Caco-2 (cell line): ENCODE results near the gene EEPD1. TPM values are rescaled to one million over a fixed set of nuclear protein-coding genes. Genes with fewer than 3 reads are reported as not detected.

Experiments
- BruUV-seq: library from RNA; stranded (reverse); fragments of 400-500 nt; replicated peaks from 2 replicates; lab custom pipeline; 2021; lab: Mats Ljungman, UMichigan
- CTCF ChIA-PET: fragments of 300-600 bp; sonication (Branson Sonifier 250); formaldehyde crosslinking; loops from one replicate; lab custom pipeline; 2022; ENCODE audit warnings: antibody characterized with exemption; lab: Charles Lee
- POLR2A ChIA-PET: fragments of 300-600 bp; sonication (Branson Sonifier 250); formaldehyde crosslinking; loops from one replicate; lab custom pipeline; 2022; ENCODE audit warnings: antibody characterized with exemption; lab: Charles Lee
- DNase-seq, 2 experiments: peaks; one replicate each; pipeline versions ENCODE4 v3.0.0 to v3.0.0-alpha.2; 2020 to 2022
- H3K27me3 ChIP-seq: replicated peaks from 2 replicates; pipeline ENCODE4 v1.6.0; 2011; ENCODE audit warnings: low read length; ENCODE audit not compliant: control insufficient read depth, insufficient read depth
- H3K36me3 ChIP-seq: 2 replicates; pipeline ENCODE4 v1.5.1; 2011; ENCODE audit warnings: low read length; ENCODE audit not compliant: control insufficient read depth, insufficient read depth
- H3K4me1 ChIP-seq: fragments of 250-450 bp; sonication (Bioruptor Pico); 2 replicates; pipeline ENCODE4 v1.5.1; 2020; ENCODE audit warnings: mild to moderate bottlenecking
- H3K4me3 ChIP-seq: 2 replicates; pipeline ENCODE4 v1.5.1; 2011; ENCODE audit warnings: low read depth, mild to moderate bottlenecking, control low read depth, low read length
- H3K9me3 ChIP-seq: fragments of 250-450 bp; sonication (Bioruptor Pico); 2 replicates; pipeline ENCODE4 v1.5.1; 2020; ENCODE audit warnings: mild to moderate bottlenecking, moderate library complexity
- H3K27ac Mint-ChIP-seq: one replicate; pipeline ENCODE4 v1.8.0; 2022; ENCODE audit warnings: mixed read lengths; ENCODE audit not compliant: unreplicated experiment
- H3K27me3 Mint-ChIP-seq: one replicate; pipeline ENCODE4 v1.8.0; 2022; ENCODE audit warnings: mixed read lengths; ENCODE audit not compliant: insufficient read depth, unreplicated experiment
- H3K36me3 Mint-ChIP-seq: one replicate; pipeline ENCODE4 v1.8.0; 2022; ENCODE audit warnings: mild to moderate bottlenecking, mixed read lengths; ENCODE audit not compliant: insufficient read depth, unreplicated experiment
- H3K4me1 Mint-ChIP-seq: one replicate; pipeline ENCODE4 v1.8.0; 2022; ENCODE audit warnings: low read depth, mixed read lengths; ENCODE audit not compliant: unreplicated experiment
- H3K4me3 Mint-ChIP-seq: one replicate; pipeline ENCODE4 v1.8.0; 2022; ENCODE audit warnings: mild to moderate bottlenecking, moderate library complexity, mixed read lengths; ENCODE audit not compliant: unreplicated experiment
- H3K9me3 Mint-ChIP-seq: one replicate; pipeline ENCODE4 v1.8.0; 2022; ENCODE audit warnings: mixed read lengths; ENCODE audit not compliant: unreplicated experiment
- CTCF ChIP-seq, 2 experiments: fragments of 200-600 bp in 1 of 2; IDR thresholded peaks; 1 replicate in 1 of 2; 2 replicates in 1 of 2; pipeline versions ENCODE4 v1.5.1 to v1.8.0; 2011 to 2022; ENCODE audit warnings: antibody characterized with exemption in 1 of 2, control low read depth in 1 of 2, inconsistent platforms in 1 of 2, low read depth in 1 of 2, low read length in 1 of 2, mild to moderate bottlenecking in 1 of 2, moderate library complexity in 1 of 2; ENCODE audit not compliant: insufficient read depth in 1 of 2, severe bottlenecking in 1 of 2, unreplicated experiment in 1 of 2
- intact Hi-C: fragments of 100-400 bp; cut with micrococcal nuclease; formaldehyde crosslinking; loops from one replicate; pipeline ENCODE4 v1.10.0; 2022; ENCODE audit not compliant: unreplicated experiment
- total RNA-seq: library from RNA; stranded (reverse); gene quantifications from 2 replicates; pipeline ENCODE4 v1.2.3, GENCODE V29; 2022

The EEPD1 gene
- total RNA-seq, 1 experiment from 2014 or later, result 1.8 TPM

- Histone ChIP-seq H3K36me3 (no peaks in the 10 kb centered on the region), H3K4me1 (peaks cover 17% of the 10 kb centered on the region), H3K9me3 (no peaks in the 10 kb centered on the region), H3K4me3 (peak overlapping the region; percentile 24), H3K27me3 (no peaks in the 10 kb centered on the region)
- H3K27me3 Mint-ChIP-seq, result no peaks in the 10 kb centered on the region
- ChIA-PET POLR2A (interaction anchor here (0.6 kb wide), 1 partner anchor 18 kb away, joined by 3 read pairs; no protein-coding TSS in a partner anchor), CTCF (interaction anchor here (0.6 to 2.3 kb wide), 9 partner anchors 22 to 316 kb away, joined by 3 to 17 read pairs (median 3); no protein-coding TSS in a partner anchor)
- peaks cover 21% of the 10 kb centered on the region for H3K4me1 Mint-ChIP-seq
- peak overlapping the region; percentile 45 for H3K27ac Mint-ChIP-seq
- H3K36me3 Mint-ChIP-seq, result no peaks in the 10 kb centered on the region
- peak; percentile 93 to 97 for TF ChIP-seq CTCF (IDR thresholded peaks at IDR 0.05; ENCODE audit: insufficient read depth in 1 of 2, low read depth in 1 of 2, low read length in 1 of 2, severe bottlenecking in 1 of 2, unreplicated experiment in 1 of 2)
- no TSS peak for BruUV-seq
- peak; percentile 77 to 85 for DNase-seq
- H3K4me3 Mint-ChIP-seq, result peak overlapping the region; percentile 21
- H3K9me3 Mint-ChIP-seq, result no peaks in the 10 kb centered on the region
- intact Hi-C loops, result loop anchor here (1.0 to 2.0 kb wide), 5 partner anchors 27 to 306 kb away; no protein-coding TSS in a partner anchor
These were observed 138.6 kb downstream of the EEPD1 start for GRCh38 chr7:36291387-36292316.

- Histone ChIP-seq H3K9me3 (no peaks in the 10 kb centered on the region), H3K27me3 (no peaks in the 10 kb centered on the region), H3K4me1 (peaks cover 13% of the 10 kb centered on the region), H3K36me3 (no peaks in the 10 kb centered on the region), H3K4me3 (no peak overlapping the region)
- ChIA-PET CTCF (no interaction called here), POLR2A (no interaction called here)
- no peak for TF ChIP-seq CTCF (IDR thresholded peaks at IDR 0.05; ENCODE audit: insufficient read depth in 1 of 2, low read depth in 1 of 2, low read length in 1 of 2, severe bottlenecking in 1 of 2, unreplicated experiment in 1 of 2)
- DNase-seq, result no peak
- Mint-ChIP-seq H3K27me3 (no peaks in the 10 kb centered on the region), H3K36me3 (no peaks in the 10 kb centered on the region), H3K27ac (no peak overlapping the region), H3K4me3 (no peak overlapping the region), H3K9me3 (no peaks in the 10 kb centered on the region), H3K4me1 (peaks cover 19% of the 10 kb centered on the region)
- BruUV-seq, result no TSS peak
- intact Hi-C loops, result no loop called here
These were observed 142.0 kb downstream of the EEPD1 start for GRCh38 chr7:36295090-36295489.

GRCh38 chr7:36296284-36296683 is 143.2 kb downstream of the EEPD1 start:
- Mint-ChIP-seq H3K36me3 (no peaks in the 10 kb centered on the region), H3K27ac (no peak overlapping the region), H3K9me3 (no peaks in the 10 kb centered on the region), H3K4me1 (peaks cover 8% of the 10 kb centered on the region), H3K4me3 (no peak overlapping the region), H3K27me3 (no peaks in the 10 kb centered on the region)
- H3K9me3 ChIP-seq, result no peaks in the 10 kb centered on the region
- CTCF ChIA-PET, result no interaction called here
- peaks cover under 1% of the 10 kb centered on the region; the same call in 1 of the 2 replicates for H3K4me1 ChIP-seq
- no peak overlapping the region for H3K4me3 ChIP-seq
- no peaks in the 10 kb centered on the region for H3K36me3 ChIP-seq
- BruUV-seq, result no TSS peak
- no peak for DNase-seq
- POLR2A ChIA-PET, result no interaction called here
- intact Hi-C loops, result no loop called here
- no peaks in the 10 kb centered on the region for H3K27me3 ChIP-seq
- no peak for TF ChIP-seq CTCF (IDR thresholded peaks at IDR 0.05; ENCODE audit: insufficient read depth in 1 of 2, low read depth in 1 of 2, low read length in 1 of 2, severe bottlenecking in 1 of 2, unreplicated experiment in 1 of 2)
